Colonic mucosa (tissue), 4 donors: Measurements from ENCODE around the gene CLASP1. TPM values are rescaled to one million over a fixed set of nuclear protein-coding genes. Genes with fewer than 3 reads are reported as not detected.
"Not testable (repeated sequence)": the region's sequence is repeated elsewhere in the genome, so short reads cannot be mapped to it uniquely, and the experiment has no call there.

Experiments used
- DNase-seq: peaks from one replicate; pipeline ENCODE4 v3.0.0-alpha.2; 2020
- H3K27ac ChIP-seq: fragments of 200-600 bp; one replicate; pipeline ENCODE4 v1.8.0; 2021
- H3K27me3 ChIP-seq: fragments of 200-600 bp; one replicate; pipeline ENCODE4 v1.8.0; 2021
- H3K36me3 ChIP-seq: fragments of 200-600 bp; one replicate; pipeline ENCODE4 v1.8.0; 2021
- H3K4me1 ChIP-seq: fragments of 200-600 bp; one replicate; pipeline ENCODE4 v1.8.0; 2021; ENCODE audit warnings: mild to moderate bottlenecking
- H3K4me3 ChIP-seq: fragments of 200-600 bp; one replicate; pipeline ENCODE4 v1.8.0; 2021
- H3K9ac ChIP-seq, 2 donors: one replicate each; pipeline ENCODE4 v1.7.0; 2013; ENCODE audit warnings: control low read depth in 2 of 2, low read depth in 2 of 2, low read length in 2 of 2
- H3K9me3 ChIP-seq: fragments of 200-600 bp; one replicate; pipeline ENCODE4 v1.8.0; 2021
- intact Hi-C: fragments of 100-400 bp; cut with DNase I; formaldehyde crosslinking; loops from one replicate; pipeline ENCODE4 v1.14.1; 2022
- total RNA-seq, 2 donors: library from RNA; stranded (reverse); fragmentation: NEBNext Ultra II Directional in 1 of 2; extraction: Animal tissue kit (Norgen Biotek cat#: 25700) in 1 of 2; gene quantifications; one replicate each; pipeline ENCODE4 v1.2.1, GENCODE V29; 2021
- TF ChIP-seq, protein P1 (sequence below): fragments of 200-600 bp; IDR thresholded peaks from one replicate; pipeline ENCODE4 v1.8.0; 2022; ENCODE audit warnings: antibody characterized with exemption, mild to moderate bottlenecking
- donor health status: healthy.
- donor health status: DM: no; HTN: no; CAD: no.
- donor health status: DM: no; HTN: no; CAD: no.

The CLASP1 gene
- total RNA-seq, 2 donors from 2014 or later: 30.3 to 32.3 TPM

DNA sequence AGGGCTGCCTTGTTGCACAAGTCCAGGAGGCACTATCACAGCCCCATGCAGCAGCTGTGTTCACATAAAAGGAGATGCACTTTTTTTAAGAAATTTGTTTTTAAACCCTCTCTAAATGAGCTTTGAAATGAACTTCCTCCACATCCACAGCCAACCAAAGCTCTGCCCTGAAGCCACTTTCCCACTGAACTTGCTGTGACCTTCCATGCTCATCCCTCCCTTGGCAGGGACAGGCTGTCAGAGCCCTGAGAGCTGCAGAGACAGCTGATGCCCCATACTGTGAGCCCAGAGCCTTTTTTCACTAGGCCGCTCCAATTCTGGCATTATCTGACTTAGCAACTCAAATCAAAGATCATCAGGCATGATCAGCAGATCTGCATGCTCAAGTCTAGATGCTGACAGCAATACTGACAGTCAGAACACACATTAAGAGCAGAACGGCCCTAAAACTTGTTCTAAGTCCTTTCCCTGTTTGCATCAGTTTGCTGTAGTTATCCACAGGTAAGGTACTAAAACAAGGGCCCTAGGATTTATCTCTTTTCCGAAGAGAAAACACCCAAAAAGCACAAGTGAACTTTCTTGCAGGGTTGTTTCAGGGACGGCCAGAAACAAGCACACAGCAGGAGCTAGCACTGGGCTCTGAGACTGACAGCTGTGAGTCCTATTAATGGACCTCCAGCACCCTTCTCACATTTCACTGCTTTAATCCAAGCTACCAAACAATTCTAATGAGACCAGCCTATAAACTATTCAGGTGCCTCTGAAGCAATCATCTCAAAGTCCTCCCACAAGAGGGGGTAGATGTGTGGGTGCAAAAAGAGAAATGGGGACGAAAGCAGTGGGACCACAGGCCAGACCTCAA lies 83.6 kb downstream of the CLASP1 start:
- H3K36me3 ChIP-seq: no peaks in the 10 kb centered on the region
- H3K27ac ChIP-seq: no peak overlapping the region
- H3K27me3 ChIP-seq: no peaks in the 10 kb centered on the region
- intact Hi-C loops: no loop called here
- no peaks in the 10 kb centered on the region for H3K9me3 ChIP-seq
- TF ChIP-seq, protein P1, sequence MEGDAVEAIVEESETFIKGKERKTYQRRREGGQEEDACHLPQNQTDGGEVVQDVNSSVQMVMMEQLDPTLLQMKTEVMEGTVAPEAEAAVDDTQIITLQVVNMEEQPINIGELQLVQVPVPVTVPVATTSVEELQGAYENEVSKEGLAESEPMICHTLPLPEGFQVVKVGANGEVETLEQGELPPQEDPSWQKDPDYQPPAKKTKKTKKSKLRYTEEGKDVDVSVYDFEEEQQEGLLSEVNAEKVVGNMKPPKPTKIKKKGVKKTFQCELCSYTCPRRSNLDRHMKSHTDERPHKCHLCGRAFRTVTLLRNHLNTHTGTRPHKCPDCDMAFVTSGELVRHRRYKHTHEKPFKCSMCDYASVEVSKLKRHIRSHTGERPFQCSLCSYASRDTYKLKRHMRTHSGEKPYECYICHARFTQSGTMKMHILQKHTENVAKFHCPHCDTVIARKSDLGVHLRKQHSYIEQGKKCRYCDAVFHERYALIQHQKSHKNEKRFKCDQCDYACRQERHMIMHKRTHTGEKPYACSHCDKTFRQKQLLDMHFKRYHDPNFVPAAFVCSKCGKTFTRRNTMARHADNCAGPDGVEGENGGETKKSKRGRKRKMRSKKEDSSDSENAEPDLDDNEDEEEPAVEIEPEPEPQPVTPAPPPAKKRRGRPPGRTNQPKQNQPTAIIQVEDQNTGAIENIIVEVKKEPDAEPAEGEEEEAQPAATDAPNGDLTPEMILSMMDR: no peak
- no peaks in the 10 kb centered on the region for H3K4me1 ChIP-seq
- H3K4me3 ChIP-seq: no peak overlapping the region
- H3K9ac ChIP-seq: no peak overlapping the region
- DNase-seq: no peak

DNA sequence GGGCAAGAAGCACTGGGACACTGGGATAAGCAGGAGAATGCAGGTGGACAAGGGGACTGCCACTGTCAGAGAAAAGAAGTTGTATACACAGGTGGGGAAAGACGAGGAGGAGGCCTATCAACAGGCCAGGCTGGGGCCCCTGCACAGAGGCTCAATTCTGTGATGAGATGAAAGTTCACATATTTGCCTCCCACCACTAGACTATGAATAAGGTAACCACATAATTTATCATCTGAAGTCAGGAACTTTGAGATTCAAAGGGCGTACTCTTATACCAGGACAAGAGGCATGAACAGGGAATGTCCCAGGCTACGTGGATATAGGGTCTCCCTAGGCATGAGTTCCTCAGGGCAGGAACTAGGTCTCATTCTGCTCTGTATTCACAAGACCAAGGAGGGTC lies 84.4 kb downstream of the CLASP1 start:
- no peak overlapping the region for H3K4me3 ChIP-seq
- no peaks in the 10 kb centered on the region for H3K36me3 ChIP-seq
- H3K9me3 ChIP-seq: no peaks in the 10 kb centered on the region
- no peak overlapping the region for H3K9ac ChIP-seq
- no peak for DNase-seq
- H3K27ac ChIP-seq: no peak overlapping the region
- H3K4me1 ChIP-seq: no peaks in the 10 kb centered on the region
- TF ChIP-seq, protein P1: no peak
- intact Hi-C loops: no loop called here
- no peaks in the 10 kb centered on the region for H3K27me3 ChIP-seq

GRCh38 chr2:121563754-121564153 lies 85.5 kb downstream of the CLASP1 start:
- DNase-seq, intact Hi-C loops, H3K27ac ChIP-seq, H3K4me3 ChIP-seq, H3K9ac ChIP-seq, H3K9me3 ChIP-seq, H3K4me1 ChIP-seq, H3K36me3 ChIP-seq, H3K27me3 ChIP-seq: not testable (repeated sequence)

GRCh38 chr2:121562269-121563176 lies 86.7 kb downstream of the CLASP1 start:
- no peaks in the 10 kb centered on the region for H3K4me1 ChIP-seq
- H3K9me3 ChIP-seq: no peaks in the 10 kb centered on the region
- no peak overlapping the region for H3K9ac ChIP-seq
- TF ChIP-seq, protein P1: no peak
- no peaks in the 10 kb centered on the region for H3K27me3 ChIP-seq
- no peak overlapping the region for H3K27ac ChIP-seq
- no peak overlapping the region for H3K4me3 ChIP-seq
- intact Hi-C loops: no loop called here
- no peak for DNase-seq
- no peaks in the 10 kb centered on the region for H3K36me3 ChIP-seq

DNA sequence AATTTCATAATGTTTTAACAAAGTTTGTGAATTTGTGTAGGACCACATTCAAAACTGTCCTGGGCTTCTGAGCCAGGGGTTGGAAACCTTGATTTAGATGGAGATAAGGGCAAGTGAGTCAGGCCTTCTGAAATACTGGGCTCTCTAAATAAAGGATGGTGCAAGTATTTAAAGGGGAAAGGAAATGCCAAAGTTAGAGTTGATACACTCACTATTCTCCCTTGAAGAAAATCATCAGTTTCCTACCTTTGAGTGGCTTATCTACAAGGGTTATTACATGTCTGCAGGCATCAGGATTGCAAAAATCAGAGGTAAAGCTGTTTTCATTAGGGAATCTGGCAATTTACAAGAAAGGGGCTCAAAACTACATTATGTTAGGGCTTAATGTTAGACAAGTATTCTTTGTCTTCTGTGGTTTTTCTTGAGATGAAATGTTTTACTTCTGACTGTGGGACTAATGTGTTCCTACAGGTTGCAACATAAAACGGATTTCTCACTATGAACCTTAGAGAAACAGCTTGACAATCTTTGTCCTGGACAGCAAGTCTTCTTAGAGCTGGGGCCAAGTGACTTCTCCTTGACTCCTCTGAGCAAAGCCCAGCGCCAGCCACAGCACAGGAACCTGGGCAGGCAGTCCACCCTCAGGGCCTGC lies 87.5 kb downstream of the CLASP1 start:
- TF ChIP-seq, protein P1: no peak
- no peak for DNase-seq
- Histone ChIP-seq H3K27me3 (no peaks in the 10 kb centered on the region), H3K36me3 (no peaks in the 10 kb centered on the region), H3K27ac (no peak overlapping the region), H3K4me1 (no peaks in the 10 kb centered on the region), H3K9ac (no peak overlapping the region), H3K9me3 (no peaks in the 10 kb centered on the region), H3K4me3 (no peak overlapping the region)
- intact Hi-C loops: no loop called here
